ENCODE results near the gene XRCC3.

Gene XRCC3

DNA sequence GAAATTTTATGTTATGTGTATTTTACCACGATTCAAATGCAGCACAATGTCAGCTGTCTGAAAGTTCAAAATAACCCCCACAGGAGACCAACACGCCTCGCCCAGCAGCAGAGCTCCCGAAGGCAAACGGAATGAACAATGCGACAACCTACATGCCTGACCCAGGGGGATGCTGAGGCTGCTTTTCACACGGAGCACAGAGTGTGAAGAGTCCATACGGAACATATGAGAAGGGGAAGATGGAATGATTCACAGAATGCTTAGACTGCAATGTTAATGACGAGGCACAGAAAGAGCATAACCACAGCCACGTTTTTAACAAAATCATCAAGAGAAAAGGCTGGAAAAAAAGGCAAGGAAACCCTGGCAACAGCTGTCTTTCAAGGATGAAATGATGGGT is 22.9 kb upstream of the XRCC3 start:
- DNase-seq = no peak

DNA sequence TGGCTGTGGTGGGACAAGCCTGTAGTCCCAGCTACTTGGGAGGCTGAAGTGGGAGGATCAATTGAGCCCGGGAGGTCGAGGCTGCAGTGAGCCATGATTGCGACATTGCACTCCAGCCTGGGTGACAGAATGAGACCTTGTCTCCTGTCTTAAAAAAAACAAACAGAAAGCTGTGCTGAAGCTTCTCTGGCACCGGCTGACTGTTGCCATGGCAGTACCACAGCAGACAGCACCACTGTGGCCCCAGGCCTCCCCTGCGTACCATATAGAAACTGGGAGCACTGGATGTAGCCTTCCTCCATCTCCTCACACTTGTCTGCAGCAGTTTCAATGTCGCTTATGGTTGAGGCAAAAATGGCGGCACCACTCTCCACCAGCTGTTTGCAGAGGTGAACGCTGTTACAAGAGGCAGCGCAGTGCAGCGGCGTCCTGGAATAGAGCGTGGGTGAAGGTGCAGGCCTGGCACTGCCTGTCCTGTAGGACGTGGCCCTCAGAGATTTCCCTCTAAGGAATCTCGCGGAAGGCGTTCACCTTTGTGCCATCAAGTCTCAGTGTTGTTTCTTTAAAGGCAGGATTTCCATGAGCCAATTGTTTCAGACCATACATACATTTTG is 22.3 kb upstream of the XRCC3 start:
- DNase-seq = no peak

DNA sequence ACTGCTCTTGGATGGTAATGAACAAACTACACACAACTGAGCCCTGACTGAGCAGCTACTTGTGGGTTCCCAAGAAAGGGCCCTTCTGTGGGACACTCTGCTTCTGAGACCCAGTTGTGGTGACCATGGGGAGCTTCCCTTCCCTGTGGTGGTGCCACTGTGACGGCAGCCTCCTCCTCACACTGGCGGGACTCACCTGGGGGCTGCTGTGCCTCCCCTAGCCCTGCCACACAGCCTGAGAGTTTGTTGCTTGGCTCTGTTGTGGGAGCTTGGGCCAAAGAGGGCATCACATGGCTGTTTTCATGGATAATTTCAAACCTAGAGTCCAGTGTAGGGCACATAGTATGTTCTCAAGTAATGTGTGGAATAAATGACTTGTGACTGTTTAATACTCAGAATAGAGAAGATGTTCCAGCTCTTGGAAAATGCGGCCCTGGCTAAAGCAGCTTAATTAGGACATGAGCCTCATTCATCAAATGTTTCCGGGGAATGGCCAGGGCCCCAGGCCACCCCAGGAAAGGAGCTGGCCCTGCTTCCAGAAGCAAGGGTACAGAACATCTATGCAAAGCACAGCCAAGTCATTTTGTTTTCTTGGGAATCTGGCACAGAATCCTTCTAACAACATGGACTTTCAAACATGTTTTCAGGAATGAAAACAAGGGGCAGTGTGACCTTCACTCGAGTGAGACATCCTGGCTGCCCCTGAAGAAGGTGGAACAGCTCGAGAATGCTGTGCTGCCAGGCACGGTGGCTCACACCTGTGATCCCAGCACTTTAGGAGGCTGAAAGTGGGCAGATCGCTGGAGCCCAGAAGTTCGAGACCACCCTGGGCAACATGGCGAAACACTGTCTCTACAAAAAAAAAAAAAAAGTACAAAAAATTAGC is 21.5 kb upstream of the XRCC3 start:
- no peak for DNase-seq

GRCh38 chr14:103735815-103736545 is 20.7 kb upstream of the XRCC3 start:
- DNase-seq = no peak

GRCh38 chr14:103735439-103735814 is 20.2 kb upstream of the XRCC3 start:
- no peak for DNase-seq

GRCh38 chr14:103735022-103735421 is 19.8 kb upstream of the XRCC3 start:
- DNase-seq = no peak

DNA sequence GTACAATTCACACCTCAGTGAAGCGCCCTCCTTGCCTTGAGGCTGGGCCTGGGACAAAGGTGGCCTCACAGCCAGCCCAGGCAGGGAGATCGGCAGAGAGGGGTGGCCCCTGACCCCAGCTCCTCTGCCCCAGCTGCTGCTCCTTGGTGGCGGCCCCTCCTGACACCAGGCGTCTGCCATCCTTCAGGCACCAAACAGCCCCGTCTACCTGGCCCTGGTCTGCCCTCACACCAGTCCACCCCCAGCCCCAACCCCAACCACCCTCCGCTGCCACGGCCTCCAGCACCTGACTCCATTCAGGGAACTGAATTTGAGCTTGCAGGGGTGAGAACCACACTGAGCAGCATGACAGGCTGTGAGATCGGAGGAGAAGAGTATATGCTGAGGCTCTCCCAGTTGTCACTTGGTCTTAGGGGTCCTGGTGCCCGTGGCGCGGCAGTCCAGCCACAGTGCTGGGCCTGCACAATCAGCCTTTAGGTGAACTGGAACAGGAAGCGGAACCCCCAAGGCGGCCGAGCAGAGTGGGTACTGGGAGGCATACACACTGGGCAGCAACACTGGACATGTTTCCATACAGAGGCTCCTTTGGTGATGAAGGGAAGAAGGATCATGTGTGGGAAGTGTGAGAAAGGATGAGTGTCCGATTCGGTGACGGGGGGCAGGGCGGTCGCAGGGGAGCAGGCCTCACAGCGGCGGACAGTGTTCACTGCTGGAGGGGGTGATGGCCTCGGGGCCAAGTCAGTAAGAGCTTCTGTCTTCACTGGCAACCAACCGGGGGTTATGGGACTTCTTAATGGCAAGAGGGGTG is 19.0 kb upstream of the XRCC3 start:
- no peak for DNase-seq

DNA sequence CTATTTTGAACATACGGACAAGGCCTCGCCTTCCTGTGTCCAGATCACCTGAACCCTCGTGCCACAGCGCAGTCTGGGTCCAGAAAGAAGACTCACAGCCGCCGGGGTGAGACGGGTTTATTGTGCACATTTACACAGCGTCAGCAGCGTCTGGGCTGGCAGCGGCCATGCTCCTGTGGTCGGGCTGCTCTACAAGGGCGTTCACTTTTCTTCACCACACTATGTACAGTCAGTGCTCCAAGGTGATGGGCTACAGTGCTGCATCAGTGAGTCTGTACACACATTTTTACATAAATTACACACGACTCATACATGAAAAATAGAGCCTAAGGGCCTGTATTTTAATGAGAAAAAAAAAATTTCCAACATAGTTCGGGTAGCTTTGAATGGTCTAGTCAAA is 18.4 kb upstream of the XRCC3 start:
- no peak for DNase-seq

GRCh38 chr14:103732868-103733620 is 17.8 kb upstream of the XRCC3 start:
- no peak for DNase-seq

- no peak for DNase-seq
These were observed 16.9 kb upstream of the XRCC3 start for GRCh38 chr14:103731916-103732867.

- DNase-seq = no peak
These were observed 16.2 kb upstream of the XRCC3 start for GRCh38 chr14:103731481-103731880.

GRCh38 chr14:103730490-103731035 is 15.3 kb upstream of the XRCC3 start:
- no peak for DNase-seq

- DNase-seq = no peak
These were observed 14.5 kb upstream of the XRCC3 start for GRCh38 chr14:103729496-103730448.

- DNase-seq = peak; percentile 76
These were observed 13.5 kb upstream of the XRCC3 start for GRCh38 chr14:103728721-103729120.

GRCh38 chr14:103728141-103728540 is 12.9 kb upstream of the XRCC3 start:
- DNase-seq = no peak

DNA sequence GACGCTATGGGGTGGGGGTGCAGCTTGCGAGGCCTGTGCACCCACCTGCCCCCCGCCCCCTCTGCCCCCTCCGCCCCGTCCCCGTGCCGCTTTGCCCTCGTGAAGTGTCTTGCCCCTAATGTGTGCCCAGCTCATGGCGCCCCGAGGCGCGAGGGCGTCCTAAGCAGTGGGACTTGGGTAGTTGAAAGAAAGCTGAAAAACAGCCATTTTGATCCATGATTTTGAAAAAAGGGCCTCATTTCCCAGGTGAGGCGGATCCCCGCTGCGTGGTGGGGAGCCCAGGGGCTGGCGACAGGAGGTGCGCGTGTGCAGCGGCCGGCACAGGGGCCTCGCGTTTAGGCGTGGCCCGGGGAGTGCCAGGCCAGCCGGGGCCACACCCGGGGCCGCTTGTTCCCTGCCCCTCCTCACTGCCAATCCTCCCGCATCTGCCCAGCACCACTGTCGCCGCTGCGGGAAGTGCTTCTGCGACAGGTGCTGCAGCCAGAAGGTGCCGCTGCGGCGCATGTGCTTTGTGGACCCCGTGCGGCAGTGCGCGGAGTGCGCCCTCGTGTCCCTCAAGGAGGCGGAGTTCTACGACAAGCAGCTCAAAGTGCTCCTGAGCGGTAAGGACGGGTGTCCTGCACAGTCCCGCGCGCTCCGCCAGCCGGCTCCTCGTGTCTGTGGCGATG is 12.2 kb upstream of the XRCC3 start:
- DNase-seq = no peak

- no peak for DNase-seq
These were observed 11.2 kb upstream of the XRCC3 start for GRCh38 chr14:103726474-103726873.

- no peak for DNase-seq
These were observed 10.6 kb upstream of the XRCC3 start for GRCh38 chr14:103725739-103726395.
